GM19240 (cell line): ENCODE results near the gene ZFP36L2.

ENCODE experiments used
- DNase-seq: peaks from one replicate; pipeline ENCODE4 v3.0.0; 2011; ENCODE audit warnings: low spot score; ENCODE audit not compliant: insufficient read length

ZFP36L2 gene

GRCh38 chr2:43210467-43211303 is 15.7 kb downstream of the ZFP36L2 start:
- no peak for DNase-seq

GRCh38 chr2:43210125-43210466 is 16.3 kb downstream of the ZFP36L2 start:
- no peak for DNase-seq

GRCh38 chr2:43209204-43209717 is 17.1 kb downstream of the ZFP36L2 start:
- no peak for DNase-seq

- no peak for DNase-seq
Measured at GRCh38 chr2:43207553-43208300, 18.7 kb downstream of the ZFP36L2 start.

- DNase-seq = no peak
Measured at GRCh38 chr2:43206602-43207001, 19.8 kb downstream of the ZFP36L2 start.

- DNase-seq = no peak
Measured at GRCh38 chr2:43203373-43203772, 23.0 kb downstream of the ZFP36L2 start.

GRCh38 chr2:43202289-43202688 is 24.1 kb downstream of the ZFP36L2 start:
- no peak for DNase-seq

- no peak for DNase-seq
Measured at GRCh38 chr2:43201497-43201896, 24.9 kb downstream of the ZFP36L2 start.

GRCh38 chr2:43201016-43201415 is 25.4 kb downstream of the ZFP36L2 start:
- no peak for DNase-seq

GRCh38 chr2:43199492-43200488 is 26.6 kb downstream of the ZFP36L2 start:
- DNase-seq = no peak

GRCh38 chr2:43198263-43198662 is 28.1 kb downstream of the ZFP36L2 start:
- no peak for DNase-seq

GRCh38 chr2:43197588-43197896 is 28.9 kb downstream of the ZFP36L2 start:
- DNase-seq = no peak

- no peak for DNase-seq
Measured at GRCh38 chr2:43196768-43197587, 29.4 kb downstream of the ZFP36L2 start.

GRCh38 chr2:43194121-43194869 is 32.1 kb downstream of the ZFP36L2 start:
- DNase-seq = no peak

- no peak for DNase-seq
Measured at GRCh38 chr2:43193652-43194120, 32.7 kb downstream of the ZFP36L2 start.

GRCh38 chr2:43192744-43193651 is 33.4 kb downstream of the ZFP36L2 start:
- no peak for DNase-seq

GRCh38 chr2:43191947-43192516 is 34.4 kb downstream of the ZFP36L2 start:
- no peak for DNase-seq

- no peak for DNase-seq
Measured at GRCh38 chr2:43190311-43191052, 35.9 kb downstream of the ZFP36L2 start.
